Caco-2 (cell line): Measurements from ENCODE around the gene ENPP1. TPM values are rescaled to one million over a fixed set of nuclear protein-coding genes. Genes with fewer than 3 reads are reported as not detected.

Experiments
- BruUV-seq: library from RNA; stranded (reverse); fragments of 400-500 nt; replicated peaks from 2 replicates; lab custom pipeline; 2021; lab: Mats Ljungman, UMichigan
- CTCF ChIA-PET: fragments of 300-600 bp; sonication (Branson Sonifier 250); formaldehyde crosslinking; loops from one replicate; lab custom pipeline; 2022; ENCODE audit warnings: antibody characterized with exemption; lab: Charles Lee
- POLR2A ChIA-PET: fragments of 300-600 bp; sonication (Branson Sonifier 250); formaldehyde crosslinking; loops from one replicate; lab custom pipeline; 2022; ENCODE audit warnings: antibody characterized with exemption; lab: Charles Lee
- DNase-seq, 2 experiments: peaks; one replicate each; pipeline versions ENCODE4 v3.0.0 to v3.0.0-alpha.2; 2020 to 2022
- H3K27me3 ChIP-seq: replicated peaks from 2 replicates; pipeline ENCODE4 v1.6.0; 2011; ENCODE audit warnings: low read length; ENCODE audit not compliant: control insufficient read depth, insufficient read depth
- H3K36me3 ChIP-seq: 2 replicates; pipeline ENCODE4 v1.5.1; 2011; ENCODE audit warnings: low read length; ENCODE audit not compliant: control insufficient read depth, insufficient read depth
- H3K4me1 ChIP-seq: fragments of 250-450 bp; sonication (Bioruptor Pico); 2 replicates; pipeline ENCODE4 v1.5.1; 2020; ENCODE audit warnings: mild to moderate bottlenecking
- H3K4me3 ChIP-seq: 2 replicates; pipeline ENCODE4 v1.5.1; 2011; ENCODE audit warnings: low read depth, mild to moderate bottlenecking, control low read depth, low read length
- H3K9me3 ChIP-seq: fragments of 250-450 bp; sonication (Bioruptor Pico); 2 replicates; pipeline ENCODE4 v1.5.1; 2020; ENCODE audit warnings: mild to moderate bottlenecking, moderate library complexity
- H3K27ac Mint-ChIP-seq: one replicate; pipeline ENCODE4 v1.8.0; 2022; ENCODE audit warnings: mixed read lengths; ENCODE audit not compliant: unreplicated experiment
- H3K27me3 Mint-ChIP-seq: one replicate; pipeline ENCODE4 v1.8.0; 2022; ENCODE audit warnings: mixed read lengths; ENCODE audit not compliant: insufficient read depth, unreplicated experiment
- H3K36me3 Mint-ChIP-seq: one replicate; pipeline ENCODE4 v1.8.0; 2022; ENCODE audit warnings: mild to moderate bottlenecking, mixed read lengths; ENCODE audit not compliant: insufficient read depth, unreplicated experiment
- H3K4me1 Mint-ChIP-seq: one replicate; pipeline ENCODE4 v1.8.0; 2022; ENCODE audit warnings: low read depth, mixed read lengths; ENCODE audit not compliant: unreplicated experiment
- H3K4me3 Mint-ChIP-seq: one replicate; pipeline ENCODE4 v1.8.0; 2022; ENCODE audit warnings: mild to moderate bottlenecking, moderate library complexity, mixed read lengths; ENCODE audit not compliant: unreplicated experiment
- H3K9me3 Mint-ChIP-seq: one replicate; pipeline ENCODE4 v1.8.0; 2022; ENCODE audit warnings: mixed read lengths; ENCODE audit not compliant: unreplicated experiment
- CTCF ChIP-seq, 2 experiments: fragments of 200-600 bp in 1 of 2; IDR thresholded peaks; 1 replicate in 1 of 2; 2 replicates in 1 of 2; pipeline versions ENCODE4 v1.5.1 to v1.8.0; 2011 to 2022; ENCODE audit warnings: antibody characterized with exemption in 1 of 2, control low read depth in 1 of 2, inconsistent platforms in 1 of 2, low read depth in 1 of 2, low read length in 1 of 2, mild to moderate bottlenecking in 1 of 2, moderate library complexity in 1 of 2; ENCODE audit not compliant: insufficient read depth in 1 of 2, severe bottlenecking in 1 of 2, unreplicated experiment in 1 of 2
- intact Hi-C: fragments of 100-400 bp; cut with micrococcal nuclease; formaldehyde crosslinking; loops from one replicate; pipeline ENCODE4 v1.10.0; 2022; ENCODE audit not compliant: unreplicated experiment
- total RNA-seq: library from RNA; stranded (reverse); gene quantifications from 2 replicates; pipeline ENCODE4 v1.2.3, GENCODE V29; 2022

The ENPP1 gene
- total RNA-seq, 1 experiment from 2014 or later: 4.8 TPM

- Mint-ChIP-seq H3K27me3 (peaks cover 3% of the 10 kb centered on the region), H3K4me1 (peaks cover 4% of the 10 kb centered on the region), H3K9me3 (no peaks in the 10 kb centered on the region), H3K27ac (no peak overlapping the region), H3K36me3 (no peaks in the 10 kb centered on the region), H3K4me3 (no peak overlapping the region)
- Histone ChIP-seq H3K9me3 (no peaks in the 10 kb centered on the region), H3K4me3 (no peak overlapping the region), H3K4me1 (no peaks in the 10 kb centered on the region), H3K36me3 (no peaks in the 10 kb centered on the region), H3K27me3 (no peaks in the 10 kb centered on the region)
- intact Hi-C loops: no loop called here
- BruUV-seq: no TSS peak
- no peak for DNase-seq
- no peak for TF ChIP-seq CTCF (IDR thresholded peaks at IDR 0.05; ENCODE audit: insufficient read depth in 1 of 2, low read depth in 1 of 2, low read length in 1 of 2, severe bottlenecking in 1 of 2, unreplicated experiment in 1 of 2)
- ChIA-PET POLR2A (no interaction called here), CTCF (no interaction called here)
Measured at GRCh38 chr6:131931063-131931750, 123.4 kb downstream of the ENPP1 start.

DNA sequence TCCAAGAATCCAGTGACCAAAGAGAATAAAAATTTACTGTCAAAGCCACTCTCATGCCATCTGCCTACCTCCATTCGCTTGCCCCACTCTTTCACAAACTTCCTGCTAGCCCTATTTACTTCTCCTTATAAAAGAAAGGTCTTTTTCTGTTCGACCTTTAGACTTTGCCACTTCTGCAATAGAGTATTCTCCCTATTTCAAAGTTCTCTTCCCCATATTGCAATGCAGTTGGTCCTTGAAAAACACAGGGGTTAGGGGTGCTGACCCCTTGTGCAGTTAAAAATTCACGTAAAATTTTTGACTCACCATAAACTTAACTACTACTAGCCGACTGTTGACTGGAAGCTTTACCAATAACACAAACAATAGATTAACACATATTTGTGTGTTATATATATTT is 128.3 kb downstream of the ENPP1 start:
- Histone ChIP-seq H3K4me3 (no peak overlapping the region), H3K27me3 (no peaks in the 10 kb centered on the region), H3K9me3 (no peaks in the 10 kb centered on the region), H3K36me3 (no peaks in the 10 kb centered on the region), H3K4me1 (no peaks in the 10 kb centered on the region)
- ChIA-PET POLR2A (interaction anchor here (0.6 kb wide), 1 partner anchor 15 kb away, joined by 3 read pairs; the partner anchor contains the start of gene CCN2), CTCF (no interaction called here)
- no peak for TF ChIP-seq CTCF (IDR thresholded peaks at IDR 0.05; ENCODE audit: insufficient read depth in 1 of 2, low read depth in 1 of 2, low read length in 1 of 2, severe bottlenecking in 1 of 2, unreplicated experiment in 1 of 2)
- no peaks in the 10 kb centered on the region for H3K9me3 Mint-ChIP-seq
- H3K27me3 Mint-ChIP-seq: peaks cover 3% of the 10 kb centered on the region
- H3K4me3 Mint-ChIP-seq: no peak overlapping the region
- intact Hi-C loops: no loop called here
- H3K36me3 Mint-ChIP-seq: no peaks in the 10 kb centered on the region
- no TSS peak for BruUV-seq
- no peak for DNase-seq
- no peak overlapping the region for H3K27ac Mint-ChIP-seq
- peaks cover 6% of the 10 kb centered on the region for H3K4me1 Mint-ChIP-seq

GRCh38 chr6:131937226-131937625 is 129.4 kb downstream of the ENPP1 start:
- Histone ChIP-seq H3K36me3 (no peaks in the 10 kb centered on the region), H3K4me3 (no peak overlapping the region), H3K9me3 (no peaks in the 10 kb centered on the region), H3K27me3 (no peaks in the 10 kb centered on the region), H3K4me1 (no peaks in the 10 kb centered on the region)
- no TSS peak for BruUV-seq
- no peak for DNase-seq
- intact Hi-C loops: no loop called here
- H3K9me3 Mint-ChIP-seq: no peaks in the 10 kb centered on the region
- no peak for TF ChIP-seq CTCF (IDR thresholded peaks at IDR 0.05; ENCODE audit: insufficient read depth in 1 of 2, low read depth in 1 of 2, low read length in 1 of 2, severe bottlenecking in 1 of 2, unreplicated experiment in 1 of 2)
- H3K27ac Mint-ChIP-seq: no peak overlapping the region
- POLR2A ChIA-PET: no interaction called here
- no peaks in the 10 kb centered on the region for H3K36me3 Mint-ChIP-seq
- H3K4me1 Mint-ChIP-seq: peaks cover 6% of the 10 kb centered on the region
- CTCF ChIA-PET: no interaction called here
- H3K4me3 Mint-ChIP-seq: no peak overlapping the region
- H3K27me3 Mint-ChIP-seq: peaks cover 3% of the 10 kb centered on the region
